GM18502 (cell line): Measurements from ENCODE around the gene ADGRV1.
A peak's percentile ranks its signal among the peaks of the same experiment; 100 is the strongest.

ENCODE experiments used
- ATAC-seq: cut with Tn5 transposase; IDR thresholded peaks from one replicate; pipeline ENCODE4 v1.9.1; 2021; ENCODE audit warnings: mild to moderate bottlenecking; ENCODE audit not compliant: unreplicated experiment, poor library complexity

Gene ADGRV1

GRCh38 chr5:91168859-91169258, 610.3 kb downstream of the ADGRV1 start:
- peak; percentile 51 for ATAC-seq

DNA sequence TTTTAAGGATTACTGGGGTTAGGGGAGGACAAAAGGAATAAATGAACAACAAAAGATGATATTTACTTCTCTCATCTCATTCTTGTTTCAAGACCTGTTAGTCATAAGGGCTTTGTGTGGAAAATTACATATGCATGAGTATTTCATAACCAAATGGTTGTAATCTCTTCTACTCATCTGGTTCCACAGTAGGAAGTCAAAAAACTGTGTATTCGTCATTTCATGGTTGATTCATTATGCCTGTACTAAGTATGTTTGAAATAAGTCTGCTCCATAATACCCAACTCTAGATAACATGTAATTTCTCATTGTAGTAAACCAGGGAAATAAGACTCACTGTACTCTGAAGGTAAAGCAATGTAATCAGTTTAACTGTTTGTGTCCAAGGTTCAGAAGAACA, 611.7 kb downstream of the ADGRV1 start:
- ATAC-seq = no peak

DNA sequence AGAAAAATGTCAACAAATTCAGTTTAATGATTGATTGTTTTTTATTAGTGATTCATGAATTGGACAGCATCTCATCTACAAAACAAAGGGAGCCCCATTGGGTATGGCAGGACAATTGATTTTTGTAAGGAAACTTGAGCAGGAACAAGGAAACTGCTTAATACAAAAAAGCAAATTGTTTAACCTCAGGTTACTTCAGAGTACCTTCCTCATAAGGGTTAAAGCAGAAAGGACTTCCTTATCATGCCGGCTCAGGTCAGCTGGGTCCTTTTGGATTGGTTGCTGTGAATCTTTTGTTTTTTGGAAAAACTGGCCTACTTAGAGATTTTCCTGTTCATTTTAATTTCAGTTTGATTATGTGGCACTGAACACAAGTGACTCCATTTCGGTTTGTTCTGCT, 612.7 kb downstream of the ADGRV1 start:
- ATAC-seq = no peak

DNA sequence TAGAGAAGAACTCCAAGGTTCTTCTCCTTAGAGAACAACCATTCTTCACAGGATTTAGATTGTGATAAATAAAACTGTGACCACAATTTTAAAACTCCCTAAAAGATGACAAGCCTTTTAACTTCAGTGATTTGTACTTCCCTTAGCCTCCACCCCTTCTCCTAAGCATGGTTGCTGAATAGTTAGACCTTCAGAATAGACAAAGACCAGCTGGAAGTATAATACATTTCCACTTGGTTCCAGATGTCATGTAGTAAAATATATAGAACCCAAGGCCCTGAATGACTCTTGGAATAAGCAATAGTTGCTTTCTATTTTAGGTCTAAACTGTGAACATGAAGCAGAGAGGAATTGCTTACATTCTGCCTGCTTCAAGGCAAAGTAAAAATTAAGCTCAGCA, 615.8 kb downstream of the ADGRV1 start:
- ATAC-seq = no peak

GRCh38 chr5:91175708-91176107, 617.1 kb downstream of the ADGRV1 start:
- no peak for ATAC-seq

DNA sequence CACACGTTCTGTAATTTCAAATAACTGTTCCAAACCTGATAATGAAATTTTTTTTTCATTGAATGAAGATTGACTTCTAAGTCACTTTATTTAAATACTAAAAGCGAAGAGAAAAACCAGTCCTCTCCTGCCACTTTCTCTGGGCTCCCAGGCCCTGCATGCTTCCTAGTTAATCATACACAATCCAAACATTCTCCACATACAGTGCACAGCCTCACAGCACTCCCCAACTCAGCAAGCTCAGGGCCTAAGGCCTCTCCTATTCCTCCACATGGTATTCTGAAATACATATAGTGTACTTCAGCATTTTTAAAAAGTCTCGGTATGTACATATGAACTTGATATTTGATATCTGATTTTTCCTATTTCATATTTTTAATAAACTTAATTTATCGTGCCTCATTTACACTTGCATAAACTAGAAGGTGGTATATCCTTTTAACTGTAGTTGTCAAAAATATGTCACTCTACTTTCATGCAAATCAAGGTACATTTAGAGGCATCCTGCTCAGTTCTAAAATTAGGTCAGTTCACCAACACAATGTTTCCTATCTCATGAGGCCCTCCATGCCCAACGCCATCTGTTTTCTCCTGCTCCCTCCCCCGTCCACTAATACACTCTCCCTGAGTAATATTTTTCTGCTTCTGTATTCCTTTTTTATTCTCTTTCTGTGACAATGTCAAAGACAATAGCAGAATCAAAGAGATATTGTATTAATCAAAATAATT, 617.9 kb downstream of the ADGRV1 start:
- ATAC-seq = peak; percentile 52

DNA sequence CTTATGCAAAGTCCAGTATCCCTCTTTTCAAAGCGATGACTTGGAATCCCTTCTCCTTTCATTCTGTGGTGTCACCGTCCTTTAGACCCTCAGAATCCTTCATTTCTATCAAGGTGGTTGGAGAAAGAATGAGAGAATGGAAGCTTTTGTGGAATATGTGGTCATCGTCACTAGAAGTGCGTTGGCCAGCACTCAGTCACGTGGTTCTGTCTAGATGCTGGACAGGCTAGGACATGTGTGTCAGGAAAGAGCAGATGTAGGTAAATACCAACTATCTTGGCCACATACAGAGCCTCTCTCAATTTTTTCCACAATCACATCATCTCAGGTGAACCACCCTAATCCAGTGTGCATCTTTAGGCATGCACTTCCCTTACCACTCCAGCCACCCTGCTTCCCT, 618.5 kb downstream of the ADGRV1 start:
- ATAC-seq = no peak

GRCh38 chr5:91177639-91178038, 619.0 kb downstream of the ADGRV1 start:
- ATAC-seq = no peak

DNA sequence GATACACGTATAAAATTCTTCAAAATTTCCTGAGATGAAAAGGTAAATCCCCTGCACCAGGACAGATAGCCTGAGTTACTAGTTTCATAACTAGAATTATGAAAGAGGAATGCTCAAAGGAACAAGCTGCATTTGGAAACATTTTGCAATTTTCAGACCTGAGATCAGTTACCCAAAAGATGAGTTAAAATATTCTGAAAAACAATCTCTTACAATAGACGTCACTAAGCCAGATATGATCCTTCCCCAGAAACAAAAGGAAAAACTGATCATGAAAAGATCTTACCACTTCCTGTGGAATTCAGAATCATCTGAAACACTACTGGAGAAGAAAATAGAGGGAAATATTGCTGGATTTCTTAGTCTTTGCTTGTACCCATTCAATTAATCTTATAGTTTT, 619.9 kb downstream of the ADGRV1 start:
- ATAC-seq = no peak

GRCh38 chr5:91179018-91179417, 620.4 kb downstream of the ADGRV1 start:
- ATAC-seq = no peak

GRCh38 chr5:91180506-91180905, 621.9 kb downstream of the ADGRV1 start:
- ATAC-seq = no peak

GRCh38 chr5:91182763-91183162, 624.2 kb downstream of the ADGRV1 start:
- peak; percentile 86 for ATAC-seq

GRCh38 chr5:91183743-91184142, 625.1 kb downstream of the ADGRV1 start:
- no peak for ATAC-seq

- ATAC-seq = no peak
Measured at GRCh38 chr5:91186101-91186500, 627.5 kb downstream of the ADGRV1 start.

- no peak for ATAC-seq
Measured at GRCh38 chr5:91187032-91187431, 628.4 kb downstream of the ADGRV1 start.

- ATAC-seq = no peak
Measured at GRCh38 chr5:91188755-91189154, 630.2 kb downstream of the ADGRV1 start.

DNA sequence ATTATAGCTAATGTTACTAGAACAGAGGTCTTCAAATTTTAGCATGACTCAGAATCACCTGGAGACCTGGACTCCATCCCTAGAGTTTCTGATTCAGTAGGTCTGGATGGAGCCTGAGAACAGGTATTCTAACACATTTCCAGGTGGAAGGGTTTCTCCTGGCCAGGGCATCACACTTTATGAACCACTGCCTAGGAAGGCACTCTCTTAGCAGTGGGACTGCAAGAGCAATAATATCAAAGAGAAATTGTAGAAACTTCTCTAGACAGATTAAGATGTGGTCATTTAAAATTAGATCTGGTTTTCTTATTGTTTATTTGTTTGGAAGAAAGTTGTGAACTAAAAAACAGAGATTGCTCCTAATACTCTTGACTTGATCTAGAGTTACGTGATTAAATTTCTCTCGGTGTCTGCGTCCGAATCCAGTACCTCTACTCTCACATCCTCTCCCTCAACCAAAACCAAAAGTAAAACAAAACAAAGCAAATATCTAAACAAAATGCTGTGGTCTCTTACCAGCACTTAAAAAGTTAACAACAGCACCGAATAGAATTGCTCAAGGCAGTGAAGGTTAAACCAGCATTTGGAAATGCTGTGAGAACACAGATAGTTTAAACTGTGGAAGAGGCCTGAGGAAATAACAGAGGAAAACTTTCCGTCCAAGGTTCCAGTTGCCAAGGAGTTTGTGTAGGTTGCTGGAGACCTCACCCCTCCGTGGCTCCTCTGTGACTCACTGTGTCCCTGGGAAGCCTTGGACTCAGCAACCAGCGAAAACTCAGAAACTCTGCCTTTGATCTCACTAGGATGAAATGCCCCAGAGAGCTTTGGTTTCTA, 631.1 kb downstream of the ADGRV1 start:
- no peak for ATAC-seq

GRCh38 chr5:91190314-91190690, 631.7 kb downstream of the ADGRV1 start:
- no peak for ATAC-seq

GRCh38 chr5:91194824-91195381, 636.3 kb downstream of the ADGRV1 start:
- no peak for ATAC-seq

- ATAC-seq = no peak
Measured at GRCh38 chr5:91200692-91201091, 642.1 kb downstream of the ADGRV1 start.

GRCh38 chr5:91206103-91206502, 647.5 kb downstream of the ADGRV1 start:
- ATAC-seq = no peak
